K562 (cell line): Measurements from ENCODE around the gene ACER3. TPM values are rescaled to one million over a fixed set of nuclear protein-coding genes. Genes with fewer than 3 reads are reported as not detected.

ENCODE experiments used
- CBFA2T3 ChIP-seq: fragments of 450-650 bp; IDR thresholded peaks from 2 replicates; pipeline ENCODE4 v1.6.1; 2017
- CBFB ChIP-seq: sonication (generic); formaldehyde crosslinking; IDR thresholded peaks from 2 replicates; pipeline ENCODE4 v1.4.0; 2020; ENCODE audit warnings: mild to moderate bottlenecking, missing genetic modification reagents
- FOSL1 ChIP-seq: fragments of 200-800 bp; sonication (Bioruptor generic); conservative IDR thresholded peaks from 2 replicates; pipeline ENCODE4 v1.6.1; 2016; ENCODE audit warnings: missing genetic modification characterization, missing compliant biosample characterization
- FUS ChIP-seq: fragments of 200-400 bp; formaldehyde crosslinking; optimal IDR thresholded peaks from 2 replicates; pipeline ENCODE3; 2017; ENCODE audit warnings: low read depth, low read length
- HEY1 ChIP-seq: fragments of 250-450 bp; sonication (Bioruptor Pico); IDR thresholded peaks from 2 replicates; pipeline ENCODE4 v1.5.0; 2020; ENCODE audit warnings: mild to moderate bottlenecking, moderate library complexity, borderline replicate concordance
- LARP7 ChIP-seq: fragments of 450-650 bp; IDR thresholded peaks from 2 replicates; pipeline ENCODE4 v1.6.1; 2016
- NR2C1 ChIP-seq, 2 experiments: fragments of 450-650 bp; IDR thresholded peaks; 2 replicates each; pipeline ENCODE4 v1.6.1; 2017; ENCODE audit warnings: mild to moderate bottlenecking in 2 of 2, antibody characterized with exemption in 1 of 2, inconsistent platforms in 1 of 2, missing compliant biosample characterization in 1 of 2, missing genetic modification characterization in 1 of 2
- NR3C1 ChIP-seq: sonication (generic); formaldehyde crosslinking; IDR thresholded peaks from 2 replicates; pipeline ENCODE4 v1.8.1; 2022; ENCODE audit warnings: missing genetic modification reagents
- RHOXF2B ChIP-seq: fragments of 250-450 bp; sonication (Bioruptor Pico); conservative IDR thresholded peaks from 2 replicates; pipeline ENCODE4 v1.5.1; 2021
- SAFB2 ChIP-seq: fragments of 200-400 bp; formaldehyde crosslinking; IDR thresholded peaks from 2 replicates; pipeline ENCODE4 v1.6.1; 2018; ENCODE audit warnings: borderline replicate concordance, low read length, low read depth, moderate library complexity; ENCODE audit not compliant: severe bottlenecking
- TBL1XR1 ChIP-seq, 2 experiments: IDR thresholded peaks; 2 replicates each; pipeline ENCODE4 v1.6.1; 2012; ENCODE audit warnings: improper control_type of control experiment in 2 of 2, low read length in 2 of 2, mild to moderate bottlenecking in 1 of 2
- ZEB2 ChIP-seq: fragments of 450-650 bp; IDR thresholded peaks from 2 replicates; pipeline ENCODE4 v1.6.1; 2016
- ZNF445 ChIP-seq: fragments of 250-450 bp; sonication (Bioruptor Pico); IDR thresholded peaks from 2 replicates; pipeline ENCODE4 v1.4.0; 2020; ENCODE audit warnings: low read depth, mild to moderate bottlenecking, moderate library complexity
- ZNF449 ChIP-seq: fragments of 250-450 bp; sonication (Bioruptor Pico); IDR thresholded peaks from 2 replicates; pipeline ENCODE4 v1.8.0; 2022; ENCODE audit warnings: moderate library complexity, mild to moderate bottlenecking, inconsistent platforms
- ZNF518B ChIP-seq: fragments of 250-450 bp; sonication (Bioruptor Pico); IDR thresholded peaks from 2 replicates; pipeline ENCODE4 v1.5.0; 2021; ENCODE audit warnings: mild to moderate bottlenecking, moderate library complexity
- ZNF551 ChIP-seq: fragments of 250-450 bp; sonication (Bioruptor Pico); IDR thresholded peaks from 2 replicates; pipeline ENCODE4 v1.5.0; 2021; ENCODE audit warnings: mild to moderate bottlenecking, moderate library complexity
- ZNF644 ChIP-seq: fragments of 200-800 bp; sonication (Bioruptor generic); IDR thresholded peaks from 2 replicates; pipeline ENCODE4 v1.6.1; 2016; ENCODE audit warnings: low read depth, missing genetic modification characterization, missing compliant biosample characterization
- ZNF717 ChIP-seq: fragments of 250-450 bp; sonication (Bioruptor Pico); IDR thresholded peaks from 2 replicates; pipeline ENCODE4 v1.5.0; 2021
- polyA plus RNA-seq, 8 experiments: library from polyadenylated mRNA; depleted of rRNA in 4 of 8; stranded (reverse) in 5 of 8; unstranded in 3 of 8; fragments of >200 nt; fragmentation: Nextera tagmentation in 2 of 8; fragmentation: Illumina TruSeq in 1 of 8; extraction: Ambion mirVana in 2 of 8; extraction: Trizol in 1 of 8; gene quantifications; 2 replicates each; pipeline versions ENCODE4 v1.2.1 to v1.2.3, GENCODE V29; 2011 to 2014; ENCODE audit warnings: inconsistent platforms in 1 of 8, missing spikeins in 1 of 8
- total RNA-seq, 7 experiments: library from RNA; depleted of rRNA in 6 of 7; stranded (reverse); fragments of >200 nt in 6 of 7; fragmentation: Illumina TruSeq in 2 of 7; extraction: Trizol in 2 of 7; gene quantifications; 2 replicates each; pipeline versions ENCODE4 v1.2.1 to v1.2.3, GENCODE V29; 2011 to 2021; ENCODE audit warnings: low replicate concordance in 1 of 7
- TF ChIP-seq, protein P1 (sequence below): fragments of 250-450 bp; sonication (Bioruptor Pico); IDR thresholded peaks from 2 replicates; pipeline ENCODE4 v1.5.0; 2021; ENCODE audit warnings: mild to moderate bottlenecking, borderline replicate concordance
- TF ChIP-seq, protein P2 (sequence below), 2 experiments: fragments of 250-450 bp in 1 of 2; fragments of 450-650 bp in 1 of 2; sonication (Bioruptor Pico) in 1 of 2; IDR thresholded peaks; 2 replicates each; pipeline versions ENCODE4 v1.6.1 to v1.8.0; 2016 to 2021; ENCODE audit warnings: mild to moderate bottlenecking in 2 of 2, moderate library complexity in 2 of 2, missing compliant biosample characterization in 1 of 2, missing genetic modification characterization in 1 of 2

Gene ACER3
- total and polyA plus RNA-seq, 9 of the 15 experiments (the other 6 are each of a cell fraction or from before 2014, with no cell fraction given) = 2.0 to 23.8 (median 9.5) TPM

DNA sequence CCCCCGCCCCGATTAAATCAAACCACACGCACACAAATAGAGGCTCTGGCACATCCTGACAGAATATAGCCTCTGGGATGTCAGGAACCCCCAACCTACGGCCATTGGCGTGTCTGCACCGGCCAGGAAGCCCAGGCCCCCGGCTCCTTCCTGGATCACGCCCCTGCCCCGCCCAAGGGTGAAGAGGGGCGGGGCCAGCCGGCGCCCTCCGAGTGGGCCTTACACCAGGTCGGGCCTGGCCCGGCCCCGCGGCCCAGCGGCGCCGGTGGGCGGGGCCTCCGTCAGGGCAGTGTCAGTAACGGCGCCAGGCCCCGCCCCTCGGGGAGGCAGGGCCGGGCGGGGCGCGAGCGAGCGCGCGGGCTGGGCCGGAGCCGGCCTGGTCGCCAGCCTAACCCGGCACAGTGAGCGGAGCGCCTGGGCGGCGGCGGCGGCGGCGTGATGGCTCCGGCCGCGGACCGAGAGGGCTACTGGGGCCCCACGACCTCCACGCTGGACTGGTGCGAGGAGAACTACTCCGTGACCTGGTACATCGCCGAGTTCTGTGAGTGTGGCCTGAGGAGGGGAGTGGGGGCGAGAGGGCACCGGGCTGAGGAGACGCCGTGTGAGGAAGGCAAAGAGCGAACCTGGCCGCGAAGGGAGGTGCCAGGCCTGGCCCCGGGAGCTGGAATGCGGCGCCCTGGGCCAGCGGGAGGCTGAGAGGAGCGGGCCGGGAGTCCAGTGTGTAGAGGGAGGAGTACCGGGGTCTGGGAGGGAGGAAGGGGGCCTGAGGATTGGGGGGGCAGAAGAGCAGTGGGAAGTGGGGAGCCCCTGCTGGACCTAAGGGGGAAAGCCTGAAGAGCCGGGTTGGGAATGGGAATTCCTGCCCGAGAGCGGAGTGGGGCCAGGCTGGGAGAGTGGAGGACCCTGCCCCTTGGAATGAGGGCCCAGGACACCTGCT, at the start of gene ACER3 (continued):
- TF ChIP-seq, protein P1, sequence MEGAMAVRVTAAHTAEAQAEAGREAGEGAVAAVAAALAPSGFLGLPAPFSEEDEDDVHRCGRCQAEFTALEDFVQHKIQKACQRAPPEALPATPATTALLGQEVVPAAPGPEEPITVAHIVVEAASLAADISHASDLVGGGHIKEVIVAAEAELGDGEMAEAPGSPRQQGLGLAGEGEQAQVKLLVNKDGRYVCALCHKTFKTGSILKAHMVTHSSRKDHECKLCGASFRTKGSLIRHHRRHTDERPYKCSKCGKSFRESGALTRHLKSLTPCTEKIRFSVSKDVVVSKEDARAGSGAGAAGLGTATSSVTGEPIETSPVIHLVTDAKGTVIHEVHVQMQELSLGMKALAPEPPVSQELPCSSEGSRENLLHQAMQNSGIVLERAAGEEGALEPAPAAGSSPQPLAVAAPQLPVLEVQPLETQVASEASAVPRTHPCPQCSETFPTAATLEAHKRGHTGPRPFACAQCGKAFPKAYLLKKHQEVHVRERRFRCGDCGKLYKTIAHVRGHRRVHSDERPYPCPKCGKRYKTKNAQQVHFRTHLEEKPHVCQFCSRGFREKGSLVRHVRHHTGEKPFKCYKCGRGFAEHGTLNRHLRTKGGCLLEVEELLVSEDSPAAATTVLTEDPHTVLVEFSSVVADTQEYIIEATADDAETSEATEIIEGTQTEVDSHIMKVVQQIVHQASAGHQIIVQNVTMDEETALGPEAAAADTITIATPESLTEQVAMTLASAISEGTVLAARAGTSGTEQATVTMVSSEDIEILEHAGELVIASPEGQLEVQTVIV = no peak
- no peak for TF ChIP-seq HEY1 (CRISPR knock-in tag)
- no peak for TF ChIP-seq NR2C1 (IDR thresholded peaks at IDR 0.05)
- TF ChIP-seq NR2C1 (tag; IDR thresholded peaks at IDR 0.05) = no peak
- no peak for TF ChIP-seq ZNF551 (CRISPR knock-in tag)
- TF ChIP-seq ZNF717 = no peak
- no peak for TF ChIP-seq ZNF449 (CRISPR knock-in tag)
- TF ChIP-seq, protein P2, sequence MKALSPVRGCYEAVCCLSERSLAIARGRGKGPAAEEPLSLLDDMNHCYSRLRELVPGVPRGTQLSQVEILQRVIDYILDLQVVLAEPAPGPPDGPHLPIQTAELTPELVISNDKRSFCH (CRISPR knock-in tag; IDR thresholded peaks at IDR 0.05) = no peak
- TF ChIP-seq, protein P2 (tag; IDR thresholded peaks at IDR 0.05) = peak; percentile 45; the same call in 1 of the 2 replicates
- TF ChIP-seq ZNF518B (CRISPR knock-in tag) = no peak
- TF ChIP-seq RHOXF2B (CRISPR knock-in tag) = no peak
- no peak for TF ChIP-seq FUS
- TF ChIP-seq NR3C1 (CRISPR knock-in tag) = no peak
- TF ChIP-seq ZNF644 (tag) = no peak
- TF ChIP-seq CBFB (CRISPR knock-in tag) = no peak
- TF ChIP-seq CBFA2T3 = no peak
- TF ChIP-seq SAFB2 = no peak
- TF ChIP-seq TBL1XR1 (IDR thresholded peaks at IDR 0.05; ENCODE audit: low read length in 2 of 2) = no peak
- TF ChIP-seq FOSL1 = no peak
- no peak for TF ChIP-seq ZEB2
- no peak for TF ChIP-seq ZNF445
- no peak for TF ChIP-seq LARP7
